GM21367 (cell line): ENCODE data around the gene NRF1.
"Not testable (repeated sequence)": the region's sequence is repeated elsewhere in the genome, so short reads cannot be mapped to it uniquely, and the experiment has no call there.

ENCODE experiments used
- ATAC-seq: cut with Tn5 transposase; IDR thresholded peaks from one replicate; pipeline ENCODE4 v1.9.1; 2021; ENCODE audit not compliant: unreplicated experiment

The NRF1 gene

DNA sequence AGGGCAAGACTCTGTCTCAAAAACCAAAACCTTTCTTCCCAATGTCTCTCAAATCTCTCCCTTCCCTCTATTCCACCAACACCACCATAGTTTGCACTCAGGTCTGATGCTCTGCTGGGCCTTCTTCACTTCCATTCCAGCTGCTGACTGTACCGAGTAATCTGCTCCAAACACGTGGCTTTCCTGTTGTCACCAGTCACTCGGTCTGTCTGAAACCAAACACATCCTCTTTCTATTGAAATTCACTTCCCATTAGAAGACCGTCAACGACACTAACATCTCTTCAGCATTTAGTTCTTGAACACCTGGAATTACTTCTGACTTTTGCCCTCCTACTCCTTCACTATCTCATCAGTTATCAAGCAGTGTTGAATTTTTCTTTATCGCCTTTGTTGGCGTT, 4.7 kb upstream of the NRF1 start:
- ATAC-seq = no peak

GRCh38 chr7:129607471-129608120, 3.9 kb upstream of the NRF1 start:
- no peak for ATAC-seq

DNA sequence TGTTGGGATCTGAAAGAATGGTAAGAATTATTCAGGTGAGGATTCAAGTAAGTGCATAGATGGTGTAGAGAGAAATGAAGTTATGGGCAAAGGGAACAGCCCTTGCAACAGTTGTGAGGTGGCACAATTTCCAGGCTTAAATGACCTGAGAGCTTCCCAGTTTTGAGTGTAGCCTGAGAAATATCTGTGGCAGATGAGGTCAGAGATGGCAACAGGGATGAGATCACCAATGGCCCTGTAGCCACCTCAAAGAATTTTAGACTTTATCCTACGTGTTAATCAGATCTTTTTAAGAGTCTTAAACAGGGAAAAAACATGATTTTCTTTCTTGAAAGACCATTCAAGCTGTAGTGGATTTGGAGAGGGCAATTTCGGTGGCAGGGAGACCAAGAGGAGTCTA, 1.9 kb upstream of the NRF1 start:
- no peak for ATAC-seq

DNA sequence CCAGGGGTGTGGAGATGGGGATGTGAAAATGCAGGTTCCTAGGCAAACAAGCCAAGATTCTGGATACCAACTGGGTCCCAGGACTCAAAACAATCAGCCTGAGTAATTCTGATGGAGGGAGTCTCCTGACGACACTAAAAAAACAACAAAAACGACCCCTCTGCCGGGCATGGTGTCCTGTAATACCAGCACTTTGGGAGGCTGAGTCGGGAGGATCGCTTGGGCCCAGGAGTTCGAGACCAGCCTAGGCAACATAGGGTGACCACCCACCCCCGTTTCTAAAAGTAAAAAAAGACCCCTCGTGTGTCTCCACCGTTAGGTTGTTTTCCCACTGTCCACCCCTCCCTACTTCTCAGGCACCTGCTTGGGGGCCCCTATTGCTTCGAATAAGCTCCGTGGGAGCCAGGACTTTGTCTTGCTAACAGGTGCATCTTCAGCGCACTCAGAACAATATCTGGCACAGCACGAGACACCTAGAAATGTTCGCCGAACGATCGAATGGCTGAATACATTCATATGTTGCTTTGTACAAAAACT, 743 bp upstream of the NRF1 start:
- ATAC-seq = no peak

- ATAC-seq = no peak
Observed at GRCh38 chr7:129612112-129613015, 844 bp downstream of the NRF1 start.

- ATAC-seq = no peak
Observed at GRCh38 chr7:129613016-129613337, 1.5 kb downstream of the NRF1 start.

DNA sequence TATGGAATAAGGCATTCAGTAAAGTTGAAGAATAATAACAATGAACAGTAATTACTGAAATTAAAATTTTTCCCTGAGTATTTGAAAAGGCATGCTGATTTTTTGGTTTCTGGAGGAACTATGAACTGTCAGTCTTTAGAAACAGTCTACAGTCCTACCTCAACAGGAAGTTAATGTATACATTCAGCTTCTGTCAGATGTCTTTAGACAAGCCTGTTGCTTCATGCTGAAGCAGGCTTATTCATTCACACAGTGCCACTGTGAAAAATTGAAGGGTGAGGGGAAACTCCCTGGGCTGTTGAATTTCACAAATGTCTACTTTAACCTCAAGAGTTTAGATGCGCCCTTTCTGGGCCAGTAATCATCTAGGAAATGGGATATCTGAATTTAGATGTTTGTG, 3.5 kb downstream of the NRF1 start:
- peak; percentile 32 for ATAC-seq

DNA sequence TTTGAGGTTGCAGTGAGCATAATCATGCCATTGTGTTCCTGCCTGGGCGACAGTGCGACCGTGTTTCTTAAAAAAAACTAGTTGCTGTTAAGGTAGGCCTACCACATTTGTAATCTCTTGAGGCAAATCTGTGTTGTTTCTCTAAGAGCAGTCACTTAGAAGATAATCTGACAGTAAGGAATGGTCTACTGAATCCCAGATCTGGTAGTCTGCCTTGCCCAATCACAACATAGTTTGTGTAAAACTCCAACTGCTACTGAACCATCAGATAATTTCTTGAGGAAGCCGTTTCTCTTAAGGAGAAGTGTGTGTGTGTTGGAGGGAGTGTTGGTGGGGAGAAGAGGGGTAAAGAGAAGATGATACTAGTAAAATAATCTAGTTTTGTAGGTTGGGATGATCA, 5.0 kb downstream of the NRF1 start:
- ATAC-seq = no peak

GRCh38 chr7:129617178-129617577, 5.7 kb downstream of the NRF1 start:
- ATAC-seq = no peak

- no peak for ATAC-seq
Observed at GRCh38 chr7:129617652-129618051, 6.1 kb downstream of the NRF1 start.

DNA sequence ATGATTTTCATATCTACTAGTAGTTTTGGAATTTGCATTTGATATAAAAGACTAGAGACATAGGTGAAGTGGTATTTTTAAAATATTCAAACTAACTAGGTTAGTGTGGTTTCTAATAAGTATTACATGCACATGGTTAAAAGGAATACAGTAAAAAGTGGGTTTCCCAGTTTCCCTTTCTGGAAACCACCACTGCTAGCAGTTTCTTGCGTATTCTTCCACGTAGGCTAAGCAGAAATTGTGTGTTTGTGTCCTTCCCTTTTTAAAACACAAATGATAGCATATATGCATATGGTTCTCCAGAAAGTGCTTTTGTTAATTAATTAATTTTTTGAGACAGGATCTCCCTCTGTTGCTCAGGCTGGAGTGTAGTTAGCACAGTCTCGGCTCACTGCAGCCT, 15.4 kb downstream of the NRF1 start:
- ATAC-seq = no peak

DNA sequence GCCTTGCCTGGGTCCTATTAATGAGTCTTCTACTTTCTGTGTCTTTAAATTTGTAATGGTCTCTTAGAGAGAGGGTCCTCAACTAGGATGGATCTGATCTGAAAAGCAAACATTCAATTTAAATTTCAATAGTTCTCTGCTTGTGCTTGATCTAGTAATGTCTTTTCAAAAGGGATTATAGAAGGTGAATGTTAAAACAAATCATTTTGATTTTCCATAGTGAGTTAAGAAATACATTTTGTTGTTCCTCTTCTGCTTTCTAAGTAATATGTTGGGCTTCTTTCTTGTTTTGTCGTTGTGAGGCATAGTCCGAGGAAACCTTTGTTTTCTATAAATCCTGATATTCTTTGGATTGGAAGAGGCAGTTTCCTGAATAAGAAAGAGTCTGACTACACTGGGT, 18.8 kb downstream of the NRF1 start:
- no peak for ATAC-seq

- no peak for ATAC-seq
Observed at GRCh38 chr7:129634361-129635034, 23.0 kb downstream of the NRF1 start.

DNA sequence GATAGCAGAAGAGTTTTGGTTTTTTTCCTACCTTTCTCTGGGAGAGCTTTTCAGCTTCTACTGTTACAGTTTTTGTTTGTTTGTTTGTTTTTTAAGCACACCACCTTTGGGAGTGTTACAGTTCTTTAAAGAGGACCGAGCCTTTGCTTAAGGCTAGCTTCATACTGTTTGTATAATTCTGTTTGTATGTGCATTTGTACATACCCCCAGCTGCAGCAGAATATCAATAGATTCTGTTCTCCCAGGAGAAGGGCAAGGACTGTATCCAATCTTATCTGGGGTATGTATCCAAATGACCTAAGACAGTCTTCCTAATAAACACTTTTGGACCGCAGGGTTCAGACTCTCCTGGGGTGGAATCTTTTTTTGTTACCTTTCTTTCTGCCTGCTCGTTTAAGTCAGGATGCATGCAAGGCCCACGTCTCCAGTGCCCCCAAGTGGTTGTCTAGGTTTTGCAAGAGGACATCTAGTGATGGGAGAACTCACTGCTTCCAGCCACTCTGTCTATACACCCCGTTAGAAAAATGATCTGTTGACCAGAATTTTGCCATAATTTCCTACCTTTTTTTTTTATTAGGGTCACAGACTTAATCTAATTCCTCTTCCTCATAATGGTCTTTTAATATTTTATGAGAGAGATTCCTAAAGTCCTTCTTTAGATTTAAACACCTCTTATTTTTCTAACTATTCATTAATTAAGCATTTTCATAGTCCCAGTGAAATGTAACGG, 23.9 kb downstream of the NRF1 start:
- peak; percentile 60 for ATAC-seq

GRCh38 chr7:129636030-129636550, 24.6 kb downstream of the NRF1 start:
- not testable (repeated sequence) for ATAC-seq

DNA sequence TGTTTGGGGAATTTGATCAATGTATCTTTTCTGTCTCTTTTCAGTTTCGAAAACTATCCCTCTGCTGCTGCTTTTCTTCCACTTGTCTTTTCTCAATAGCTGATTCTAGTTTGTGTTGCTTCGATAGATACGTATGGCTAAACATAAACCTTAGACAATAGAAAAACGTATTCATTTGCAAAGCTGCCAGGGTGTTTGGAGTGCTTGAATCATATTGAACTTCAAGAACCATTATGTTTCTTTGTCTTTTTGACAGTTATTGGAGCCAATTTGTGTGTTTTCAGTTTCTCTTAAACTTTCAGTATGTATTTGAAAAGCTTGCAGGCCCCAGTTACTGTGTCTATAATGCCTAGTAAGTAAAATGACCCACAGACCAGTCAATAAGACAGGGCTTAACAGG, 25.1 kb downstream of the NRF1 start:
- ATAC-seq = no peak

DNA sequence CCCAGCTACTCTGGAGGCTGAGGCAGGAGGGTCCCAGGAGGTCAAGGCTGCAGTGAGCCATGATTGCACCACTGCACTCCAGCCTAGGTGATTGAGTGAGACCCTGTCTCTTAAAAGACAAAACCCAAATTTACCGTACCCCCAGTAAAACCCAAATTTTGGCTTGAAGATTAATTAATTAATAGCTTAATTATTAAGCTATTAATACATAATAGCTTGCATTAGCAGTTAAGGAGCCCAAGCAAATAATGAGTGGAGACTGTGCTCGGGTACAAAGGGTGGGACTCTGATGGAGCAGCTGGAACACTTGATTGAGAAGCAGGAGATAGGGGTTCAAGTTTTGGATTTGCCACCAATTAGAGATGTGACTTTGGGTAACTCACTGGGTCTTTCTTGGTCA, 28.9 kb downstream of the NRF1 start:
- no peak for ATAC-seq

- ATAC-seq = no peak
Observed at GRCh38 chr7:129642871-129643549, 31.5 kb downstream of the NRF1 start.

- ATAC-seq = no peak
Observed at GRCh38 chr7:129643550-129644170, 32.1 kb downstream of the NRF1 start.
